HepG2 (cell line): ENCODE measurements around the gene FSTL1. TPM values are rescaled to one million over a fixed set of nuclear protein-coding genes. Genes with fewer than 3 reads are reported as not detected.

Experiments
- FOXK1 ChIP-seq: sonication (generic); formaldehyde crosslinking; IDR thresholded peaks from 2 replicates; pipeline ENCODE4 v1.4.0; 2020; ENCODE audit warnings: low read depth, missing genetic modification reagents, borderline replicate concordance
- HOXD1 ChIP-seq: sonication (generic); formaldehyde crosslinking; IDR thresholded peaks from 2 replicates; pipeline ENCODE4 v1.5.0; 2020; ENCODE audit warnings: missing genetic modification reagents
- MEIS1 ChIP-seq: sonication (generic); formaldehyde crosslinking; IDR thresholded peaks from 2 replicates; pipeline ENCODE4 v1.9.0; 2021; ENCODE audit warnings: mild to moderate bottlenecking, missing genetic modification reagents, moderate library complexity, borderline replicate concordance
- RFX5 ChIP-seq: IDR thresholded peaks from 2 replicates; pipeline ENCODE4 v1.6.1; 2011; ENCODE audit warnings: low read depth, low read length, improper control_type of control experiment
- RFXANK ChIP-seq: IDR thresholded peaks from 2 replicates; pipeline ENCODE4 v1.6.1; 2016
- ZSCAN29 ChIP-seq: sonication (generic); formaldehyde crosslinking; conservative IDR thresholded peaks from 2 replicates; pipeline ENCODE4 v1.4.0; 2020; ENCODE audit warnings: mild to moderate bottlenecking, missing genetic modification reagents
- polyA plus RNA-seq, 8 experiments: library from polyadenylated mRNA; depleted of rRNA in 3 of 8; stranded (reverse) in 7 of 8; unstranded in 1 of 8; fragments of >200 nt; fragmentation: Illumina TruSeq in 4 of 8; extraction: Trizol in 4 of 8; gene quantifications; 2 replicates each; pipeline versions ENCODE4 v1.2.1 to v1.2.3, GENCODE V29; 2011 to 2016; ENCODE audit warnings: low read depth in 4 of 8, missing spikeins in 1 of 8, mixed read lengths in 1 of 8; ENCODE audit not compliant: insufficient read depth in 1 of 8
- total RNA-seq, 5 experiments: library from RNA; depleted of rRNA; stranded (reverse); fragments of >200 nt; fragmentation: Illumina TruSeq; extraction: Trizol; gene quantifications; 2 replicates each; pipeline ENCODE4 v1.2.3, GENCODE V29; 2016; ENCODE audit warnings: low read depth in 1 of 5
- TF ChIP-seq, protein P1 (sequence below): sonication (generic); formaldehyde crosslinking; IDR thresholded peaks from 2 replicates; pipeline ENCODE4 v1.4.0; 2020; ENCODE audit warnings: missing genetic modification reagents, borderline replicate concordance
- TF ChIP-seq, protein P2 (sequence below): sonication (generic); formaldehyde crosslinking; IDR thresholded peaks from 2 replicates; pipeline ENCODE4 v1.9.0; 2021; ENCODE audit warnings: missing genetic modification reagents, borderline replicate concordance
- TF ChIP-seq, protein P3 (sequence below): IDR thresholded peaks from 2 replicates; pipeline ENCODE4 v1.6.1; 2016; ENCODE audit warnings: control low read depth

The FSTL1 gene
- total and polyA plus RNA-seq, 2 of the 13 experiments (the other 11 are each of a cell fraction or from before 2014, with no cell fraction given) = 0.07 to 0.29 TPM

DNA sequence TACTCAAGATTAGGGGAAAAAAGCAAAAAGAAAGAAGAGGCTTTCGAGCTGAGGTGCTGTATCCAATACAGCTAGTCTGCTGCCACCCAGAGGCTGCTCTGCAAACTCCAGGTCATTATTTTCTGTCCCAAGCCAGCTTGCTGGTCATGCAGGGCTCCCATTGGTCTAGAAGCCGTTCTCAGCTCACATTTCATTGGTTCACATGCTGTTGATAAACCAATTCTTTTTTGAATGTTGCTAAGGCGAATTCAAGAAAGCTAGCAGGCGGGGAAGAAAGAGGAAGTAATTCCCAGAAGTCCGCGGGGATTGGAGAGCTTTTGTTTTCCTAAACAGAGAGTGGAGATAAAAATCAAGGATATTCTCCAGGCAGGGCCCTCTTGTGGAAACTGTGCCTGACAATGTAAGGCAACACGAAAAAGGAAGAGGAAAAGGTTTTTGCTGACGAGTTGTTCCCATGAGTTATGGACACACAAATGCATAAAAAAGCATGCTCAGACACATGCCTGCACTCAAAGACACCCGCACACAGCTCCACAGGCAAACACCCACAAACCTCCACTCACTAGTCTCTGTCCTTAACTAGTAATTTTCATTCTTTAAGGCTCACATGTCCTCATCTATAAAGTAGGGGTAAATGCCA, 33.4 kb downstream of the FSTL1 start (continued):
- no peak for TF ChIP-seq MEIS1 (CRISPR knock-in tag)
- TF ChIP-seq, protein P1, sequence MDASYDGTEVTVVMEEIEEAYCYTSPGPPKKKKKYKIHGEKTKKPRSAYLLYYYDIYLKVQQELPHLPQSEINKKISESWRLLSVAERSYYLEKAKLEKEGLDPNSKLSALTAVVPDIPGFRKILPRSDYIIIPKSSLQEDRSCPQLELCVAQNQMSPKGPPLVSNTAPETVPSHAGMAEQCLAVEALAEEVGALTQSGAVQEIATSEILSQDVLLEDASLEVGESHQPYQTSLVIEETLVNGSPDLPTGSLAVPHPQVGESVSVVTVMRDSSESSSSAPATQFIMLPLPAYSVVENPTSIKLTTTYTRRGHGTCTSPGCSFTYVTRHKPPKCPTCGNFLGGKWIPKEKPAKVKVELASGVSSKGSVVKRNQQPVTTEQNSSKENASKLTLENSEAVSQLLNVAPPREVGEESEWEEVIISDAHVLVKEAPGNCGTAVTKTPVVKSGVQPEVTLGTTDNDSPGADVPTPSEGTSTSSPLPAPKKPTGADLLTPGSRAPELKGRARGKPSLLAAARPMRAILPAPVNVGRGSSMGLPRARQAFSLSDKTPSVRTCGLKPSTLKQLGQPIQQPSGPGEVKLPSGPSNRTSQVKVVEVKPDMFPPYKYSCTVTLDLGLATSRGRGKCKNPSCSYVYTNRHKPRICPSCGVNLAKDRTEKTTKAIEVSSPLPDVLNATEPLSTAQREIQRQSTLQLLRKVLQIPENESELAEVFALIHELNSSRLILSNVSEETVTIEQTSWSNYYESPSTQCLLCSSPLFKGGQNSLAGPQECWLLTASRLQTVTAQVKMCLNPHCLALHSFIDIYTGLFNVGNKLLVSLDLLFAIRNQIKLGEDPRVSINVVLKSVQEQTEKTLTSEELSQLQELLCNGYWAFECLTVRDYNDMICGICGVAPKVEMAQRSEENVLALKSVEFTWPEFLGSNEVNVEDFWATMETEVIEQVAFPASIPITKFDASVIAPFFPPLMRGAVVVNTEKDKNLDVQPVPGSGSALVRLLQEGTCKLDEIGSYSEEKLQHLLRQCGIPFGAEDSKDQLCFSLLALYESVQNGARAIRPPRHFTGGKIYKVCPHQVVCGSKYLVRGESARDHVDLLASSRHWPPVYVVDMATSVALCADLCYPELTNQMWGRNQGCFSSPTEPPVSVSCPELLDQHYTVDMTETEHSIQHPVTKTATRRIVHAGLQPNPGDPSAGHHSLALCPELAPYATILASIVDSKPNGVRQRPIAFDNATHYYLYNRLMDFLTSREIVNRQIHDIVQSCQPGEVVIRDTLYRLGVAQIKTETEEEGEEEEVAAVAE = no peak
- TF ChIP-seq FOXK1 (CRISPR knock-in tag) = peak; percentile 58; the same call in 1 of the 2 replicates
- no peak for TF ChIP-seq ZSCAN29 (CRISPR knock-in tag)
- 0 out of 2 replicates have a peak, but pooled peaks have one; percentile 40 for TF ChIP-seq HOXD1 (CRISPR knock-in tag)
- peak; percentile 94 for TF ChIP-seq RFXANK
- TF ChIP-seq RFX5 = peak; percentile 93
- TF ChIP-seq, protein P2, sequence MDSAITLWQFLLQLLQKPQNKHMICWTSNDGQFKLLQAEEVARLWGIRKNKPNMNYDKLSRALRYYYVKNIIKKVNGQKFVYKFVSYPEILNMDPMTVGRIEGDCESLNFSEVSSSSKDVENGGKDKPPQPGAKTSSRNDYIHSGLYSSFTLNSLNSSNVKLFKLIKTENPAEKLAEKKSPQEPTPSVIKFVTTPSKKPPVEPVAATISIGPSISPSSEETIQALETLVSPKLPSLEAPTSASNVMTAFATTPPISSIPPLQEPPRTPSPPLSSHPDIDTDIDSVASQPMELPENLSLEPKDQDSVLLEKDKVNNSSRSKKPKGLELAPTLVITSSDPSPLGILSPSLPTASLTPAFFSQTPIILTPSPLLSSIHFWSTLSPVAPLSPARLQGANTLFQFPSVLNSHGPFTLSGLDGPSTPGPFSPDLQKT = no peak
- TF ChIP-seq, protein P3, sequence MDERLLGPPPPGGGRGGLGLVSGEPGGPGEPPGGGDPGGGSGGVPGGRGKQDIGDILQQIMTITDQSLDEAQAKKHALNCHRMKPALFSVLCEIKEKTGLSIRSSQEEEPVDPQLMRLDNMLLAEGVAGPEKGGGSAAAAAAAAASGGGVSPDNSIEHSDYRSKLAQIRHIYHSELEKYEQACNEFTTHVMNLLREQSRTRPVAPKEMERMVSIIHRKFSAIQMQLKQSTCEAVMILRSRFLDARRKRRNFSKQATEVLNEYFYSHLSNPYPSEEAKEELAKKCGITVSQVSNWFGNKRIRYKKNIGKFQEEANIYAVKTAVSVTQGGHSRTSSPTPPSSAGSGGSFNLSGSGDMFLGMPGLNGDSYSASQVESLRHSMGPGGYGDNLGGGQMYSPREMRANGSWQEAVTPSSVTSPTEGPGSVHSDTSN (CRISPR knock-in tag) = no peak
